GM21825 (cell line): ENCODE measurements around the gene CTCFL.
"Not testable (repeated sequence)": the region's sequence is repeated elsewhere in the genome, so short reads cannot be mapped to it uniquely, and the experiment has no call there.

Source experiments
- ATAC-seq: cut with Tn5 transposase; IDR thresholded peaks from one replicate; pipeline ENCODE4 v1.9.1; 2021; ENCODE audit warnings: mild to moderate bottlenecking, moderate library complexity; ENCODE audit not compliant: unreplicated experiment

CTCFL gene

GRCh38 chr20:57536771-57537724 lies 12.1 kb upstream of the CTCFL start:
- no peak for ATAC-seq

DNA sequence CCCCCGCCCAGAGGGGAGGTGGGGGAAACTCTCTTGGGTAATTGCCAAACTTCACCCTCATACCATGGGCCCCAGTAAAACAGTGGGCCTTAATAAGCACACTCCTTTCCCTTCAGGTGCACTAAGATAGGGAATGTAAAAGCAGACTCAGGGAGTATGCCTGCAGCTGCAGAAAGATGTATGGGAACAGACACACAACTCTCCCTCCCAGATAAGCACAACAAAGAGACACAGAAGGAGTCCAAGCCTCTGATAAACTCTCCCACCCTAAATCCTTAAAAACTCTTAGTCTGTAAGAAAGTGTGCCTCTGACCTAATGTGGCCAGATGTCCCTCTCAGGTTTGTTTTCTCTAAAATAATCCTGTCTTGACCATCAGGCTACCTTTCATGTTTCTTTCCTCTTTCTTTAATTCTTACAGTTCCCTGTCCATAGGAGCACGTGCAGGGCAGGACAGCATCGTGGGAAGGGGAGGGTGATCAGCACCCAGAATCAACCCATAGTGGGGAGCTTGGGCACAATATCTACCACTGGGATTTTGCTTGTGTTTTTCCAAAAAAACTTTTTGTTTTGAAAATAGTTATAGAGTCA lies 11.3 kb upstream of the CTCFL start:
- no peak for ATAC-seq

- no peak for ATAC-seq
Observed at GRCh38 chr20:57535297-57535696, 10.4 kb upstream of the CTCFL start.

GRCh38 chr20:57532104-57532503 lies 7.2 kb upstream of the CTCFL start:
- ATAC-seq, result no peak

GRCh38 chr20:57530327-57530981 lies 5.5 kb upstream of the CTCFL start:
- no peak for ATAC-seq

DNA sequence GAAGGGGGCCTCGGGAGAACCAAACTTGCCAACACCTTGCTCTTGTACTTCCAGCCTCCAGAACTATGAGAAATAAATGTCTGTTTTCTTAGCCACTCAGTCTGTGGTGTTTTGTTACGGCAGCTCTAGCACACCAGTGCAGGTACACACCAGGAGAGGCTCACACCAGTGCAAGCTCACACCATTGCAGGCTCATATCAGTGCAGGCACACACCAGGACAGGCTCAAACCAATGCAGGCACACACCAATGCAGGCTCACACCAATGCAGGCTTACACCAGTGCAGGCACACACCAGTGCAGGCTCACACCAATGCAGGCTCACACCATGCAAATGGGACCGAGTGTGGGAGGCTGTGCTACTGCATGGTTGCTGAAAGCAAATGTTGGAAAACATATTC lies 4.9 kb upstream of the CTCFL start:
- ATAC-seq, result no peak

GRCh38 chr20:57529160-57529585 lies 4.2 kb upstream of the CTCFL start:
- ATAC-seq, result no peak

DNA sequence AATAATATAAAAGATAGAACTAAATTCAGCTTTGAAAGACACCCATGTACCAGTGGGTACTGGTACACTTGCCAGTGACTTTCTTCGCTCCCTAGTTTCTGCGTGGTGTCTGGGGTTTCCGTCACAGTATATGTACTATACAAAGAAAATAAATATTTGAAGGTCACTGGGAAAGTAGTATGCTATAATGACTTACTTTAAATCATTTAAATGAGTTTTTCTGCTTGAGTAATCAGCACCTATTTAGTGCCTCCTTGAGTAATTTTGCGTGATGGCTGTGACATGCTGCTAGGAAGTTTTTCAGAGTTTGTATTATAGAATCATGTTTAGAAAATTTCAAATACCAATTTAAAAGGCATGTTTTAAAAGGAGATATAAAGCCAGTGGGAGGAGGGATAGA lies 3.2 kb upstream of the CTCFL start:
- no peak for ATAC-seq

GRCh38 chr20:57527728-57528127 lies 2.8 kb upstream of the CTCFL start:
- ATAC-seq, result no peak

GRCh38 chr20:57526885-57527460 lies 2.0 kb upstream of the CTCFL start:
- no peak for ATAC-seq

DNA sequence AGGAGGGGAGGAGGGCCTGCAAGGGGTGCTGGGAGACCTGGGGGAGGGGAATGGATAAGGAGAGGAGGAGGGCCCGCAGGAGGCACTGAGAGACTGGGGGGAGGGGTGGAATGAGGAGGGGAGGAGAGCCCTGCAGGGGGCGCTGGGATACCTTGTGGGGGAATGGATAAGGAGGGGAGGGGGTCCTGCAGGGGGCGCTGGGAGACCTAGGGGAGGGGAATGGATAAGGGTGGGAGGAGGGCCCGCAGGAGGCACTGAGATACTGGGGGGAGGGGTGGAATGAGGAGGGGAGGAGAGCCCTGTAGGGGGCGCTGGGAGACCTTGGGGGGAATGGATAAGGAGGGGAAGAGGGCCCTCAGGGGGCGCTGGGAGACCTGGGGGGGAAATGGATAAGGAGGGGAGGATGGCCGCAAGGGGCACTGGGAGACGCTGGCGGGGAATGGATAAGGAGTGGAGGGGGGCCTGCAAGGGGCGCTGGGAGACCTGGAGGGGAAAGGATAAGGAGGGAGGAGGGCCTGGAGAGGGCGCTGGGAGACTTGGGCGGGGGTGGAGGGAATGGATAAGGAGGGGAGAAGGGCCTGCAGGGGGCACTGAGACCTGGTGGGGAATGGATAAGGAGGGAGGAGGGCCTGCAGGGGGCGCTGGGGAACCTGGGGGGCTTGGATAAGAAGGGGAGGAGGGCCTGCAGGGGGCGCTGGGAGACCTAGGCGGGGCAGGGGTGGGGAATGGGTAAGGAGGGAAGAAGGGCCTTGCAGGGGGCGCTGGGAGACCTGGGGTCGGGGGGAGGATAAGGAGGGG lies 1.3 kb upstream of the CTCFL start:
- no peak for ATAC-seq

DNA sequence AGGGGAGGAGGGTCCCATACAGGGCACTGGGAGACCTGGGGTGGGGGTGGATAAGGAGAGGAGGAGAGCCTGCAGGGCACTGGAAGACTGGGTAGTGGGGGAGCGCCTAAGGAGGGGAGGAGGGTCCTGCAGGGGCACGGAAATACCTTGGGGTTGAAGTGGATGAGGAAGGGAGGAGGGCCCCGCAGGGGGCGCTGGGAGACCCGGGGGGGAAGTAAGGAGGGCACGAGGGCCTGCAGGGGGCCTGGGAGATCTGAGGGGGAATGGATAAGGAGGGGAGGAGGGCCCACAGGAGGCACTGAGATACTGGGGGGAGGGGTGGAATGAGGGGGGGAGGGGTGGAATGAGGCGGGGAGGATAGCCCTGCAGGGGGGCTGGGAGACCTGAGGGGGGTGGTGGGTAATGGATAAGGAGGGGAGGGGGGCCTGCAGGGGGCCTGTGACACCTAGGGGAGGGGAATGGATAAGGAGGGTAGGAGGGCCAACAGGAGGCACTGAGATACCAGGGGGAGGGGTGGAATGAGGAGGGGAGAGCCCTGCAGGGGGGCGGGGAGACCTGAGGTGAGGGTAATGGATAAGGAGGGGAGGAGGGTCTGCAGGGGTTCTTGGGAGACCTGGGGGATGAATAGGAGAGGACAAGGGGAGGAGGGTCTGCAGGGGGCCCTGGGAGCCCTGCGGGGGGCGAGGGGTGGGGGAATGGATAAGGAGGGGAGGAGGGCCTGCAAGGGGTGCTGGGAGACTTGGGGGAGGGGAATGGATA lies 567 bp upstream of the CTCFL start:
- no peak for ATAC-seq

DNA sequence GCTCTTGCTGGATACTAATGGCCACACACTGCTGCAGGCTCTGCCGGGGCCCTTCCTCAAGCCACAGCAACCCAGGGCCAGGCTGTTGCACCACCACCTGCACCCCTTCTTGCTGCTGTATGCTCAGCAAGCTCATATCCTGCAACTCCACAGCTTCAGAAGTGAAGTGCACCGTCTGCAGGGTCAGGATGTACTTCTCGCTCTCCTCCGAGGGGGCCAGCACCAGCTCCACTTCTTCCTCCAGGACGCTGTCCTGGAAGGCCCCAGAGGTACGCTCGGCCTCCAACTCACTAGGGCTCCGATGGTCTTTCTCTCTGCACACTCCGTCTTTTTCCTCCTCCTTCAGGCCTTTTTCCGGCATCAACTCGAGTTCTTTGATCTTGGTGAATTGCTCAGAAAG lies 1.2 kb downstream of the CTCFL start:
- ATAC-seq, result no peak

DNA sequence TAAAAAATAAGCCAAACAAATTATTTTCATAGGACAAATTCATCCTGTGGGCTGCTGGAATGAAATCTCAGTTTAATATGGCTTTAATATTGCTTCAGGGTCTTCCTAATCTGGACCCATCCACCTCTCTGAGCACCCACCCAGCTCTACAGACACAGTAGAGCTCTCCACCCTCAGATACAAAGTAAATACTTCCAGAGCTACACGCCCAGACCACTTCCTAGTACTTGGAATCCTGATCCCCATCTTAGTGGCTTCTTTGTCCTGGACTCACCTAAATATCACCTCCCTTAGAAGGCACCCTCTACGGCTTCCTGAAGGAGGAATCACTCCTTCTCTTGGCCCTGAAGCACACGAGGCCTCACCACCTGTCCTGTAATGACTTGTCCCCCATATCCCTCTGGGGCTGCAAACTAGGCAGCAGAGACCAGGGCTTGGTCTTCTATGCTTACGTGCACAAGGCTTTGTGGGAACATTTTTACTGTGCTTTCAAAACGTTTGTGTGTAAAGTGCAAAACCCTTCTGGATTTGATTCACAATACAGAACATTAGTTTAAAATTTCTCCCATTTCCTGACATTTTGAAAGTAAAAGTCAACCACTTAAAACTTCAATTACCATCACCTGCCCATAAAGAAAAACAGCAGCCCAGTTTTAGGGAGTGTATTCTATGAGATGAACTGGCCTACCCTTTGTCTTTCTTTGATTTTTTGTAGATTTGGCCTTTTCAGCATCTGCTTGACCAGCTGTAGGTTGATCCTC lies 2.4 kb downstream of the CTCFL start:
- ATAC-seq, result no peak

DNA sequence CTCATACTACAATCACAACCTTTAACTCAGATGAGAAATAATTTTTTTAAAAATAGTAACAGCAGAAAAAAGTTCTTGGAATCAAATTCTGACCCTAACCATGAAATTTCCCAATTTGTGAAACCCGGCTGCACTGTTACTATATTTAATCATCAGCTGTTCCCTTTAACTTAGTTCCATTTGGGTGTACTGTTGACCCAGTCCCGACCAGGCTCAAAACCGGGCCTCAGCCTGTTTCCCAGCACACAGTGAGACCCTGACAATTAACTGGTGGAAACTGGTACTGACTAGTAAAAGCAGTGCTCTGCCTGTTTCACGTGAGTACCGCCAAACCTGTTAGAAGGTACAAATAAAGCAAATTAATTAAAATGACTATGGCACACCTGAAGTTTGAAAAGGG lies 7.0 kb downstream of the CTCFL start:
- no peak for ATAC-seq

- ATAC-seq, result no peak
Observed at GRCh38 chr20:57514273-57514751, 10.6 kb downstream of the CTCFL start.

DNA sequence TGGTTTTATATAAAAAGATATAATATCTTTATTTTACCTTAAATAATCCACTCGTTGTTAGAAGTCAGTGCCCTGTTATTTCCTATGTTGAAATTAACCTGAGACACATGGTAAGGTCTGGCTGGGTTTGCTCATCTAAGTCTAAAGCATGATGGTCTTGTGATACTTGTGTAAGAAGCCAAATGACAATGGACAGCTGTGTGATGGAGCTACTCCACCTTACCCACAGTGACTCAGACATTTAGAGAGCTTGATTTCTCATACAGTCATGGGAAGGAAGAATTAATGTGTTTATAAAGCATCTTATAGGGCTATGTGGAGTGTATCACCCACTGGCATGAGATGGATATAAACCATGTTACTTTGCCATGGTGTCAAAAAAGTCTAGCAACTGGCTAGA lies 11.7 kb downstream of the CTCFL start:
- ATAC-seq, result no peak

DNA sequence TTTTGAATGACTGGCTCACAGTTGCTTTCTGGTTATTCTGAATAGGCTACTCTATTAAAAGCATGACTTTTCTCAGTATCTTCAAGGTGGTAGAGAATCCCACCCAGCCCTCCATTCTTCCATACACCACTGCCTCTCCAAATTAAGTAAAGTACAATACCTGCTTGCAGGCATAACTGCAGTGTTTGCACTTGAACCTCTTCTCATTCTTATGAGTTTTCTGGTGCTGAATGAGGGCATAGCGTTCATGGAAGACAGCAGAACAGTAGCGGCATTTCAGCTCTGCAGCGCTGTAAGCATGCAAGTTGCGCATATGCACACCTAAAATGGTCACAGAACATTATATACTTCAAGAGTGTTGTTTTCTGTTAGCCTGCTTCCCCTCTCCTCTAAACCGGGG lies 12.5 kb downstream of the CTCFL start:
- no peak for ATAC-seq

DNA sequence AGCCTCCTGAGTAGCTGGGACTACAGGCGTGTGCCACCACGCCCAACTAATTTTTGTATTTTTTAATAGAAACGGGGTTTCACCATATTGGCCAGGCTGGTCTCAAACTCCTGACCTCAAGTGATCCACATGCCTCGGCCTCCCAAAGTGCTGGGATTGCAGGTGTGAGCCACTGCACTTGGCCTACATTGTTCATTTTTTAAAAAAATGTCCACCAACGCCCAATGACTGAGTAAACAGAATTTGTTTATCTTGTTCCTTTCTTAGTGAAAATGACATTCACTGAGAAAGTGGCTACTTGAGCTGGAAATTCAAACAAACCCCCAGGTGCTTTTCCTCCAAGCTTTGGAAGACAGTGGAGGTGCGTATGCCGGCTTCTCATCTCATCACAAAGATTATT lies 13.2 kb downstream of the CTCFL start:
- ATAC-seq, result not testable (repeated sequence)
